Kidney tubule cell (primary cell): Measurements from ENCODE around the gene MTM1.
A peak's percentile ranks its signal among the peaks of the same experiment; 100 is the strongest.

Source experiments
- DNase-seq: peaks from one replicate; pipeline ENCODE4 v3.0.0-alpha.2; 2018; ENCODE audit warnings: low spot score

Gene MTM1

DNA sequence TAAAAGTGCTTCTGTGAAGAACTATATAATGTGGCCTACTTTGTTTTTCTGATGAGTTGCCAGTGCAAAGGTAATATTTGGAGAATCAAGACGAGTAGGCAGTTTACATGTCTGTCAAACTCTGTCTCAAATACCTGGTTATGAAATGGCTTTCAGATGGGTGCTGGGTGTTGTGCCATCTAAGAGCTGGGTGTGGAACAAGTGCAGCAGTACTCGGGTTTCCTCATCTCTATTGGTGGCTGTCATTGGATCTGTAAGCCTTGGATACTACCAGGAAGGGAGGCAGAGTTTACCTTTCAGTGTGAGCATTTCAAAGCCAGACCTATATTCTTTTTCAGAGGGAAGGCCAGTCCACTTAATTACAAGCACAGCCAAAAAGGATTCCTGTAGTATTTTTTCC is 37.2 kb downstream of the MTM1 start:
- DNase-seq, result no peak

DNA sequence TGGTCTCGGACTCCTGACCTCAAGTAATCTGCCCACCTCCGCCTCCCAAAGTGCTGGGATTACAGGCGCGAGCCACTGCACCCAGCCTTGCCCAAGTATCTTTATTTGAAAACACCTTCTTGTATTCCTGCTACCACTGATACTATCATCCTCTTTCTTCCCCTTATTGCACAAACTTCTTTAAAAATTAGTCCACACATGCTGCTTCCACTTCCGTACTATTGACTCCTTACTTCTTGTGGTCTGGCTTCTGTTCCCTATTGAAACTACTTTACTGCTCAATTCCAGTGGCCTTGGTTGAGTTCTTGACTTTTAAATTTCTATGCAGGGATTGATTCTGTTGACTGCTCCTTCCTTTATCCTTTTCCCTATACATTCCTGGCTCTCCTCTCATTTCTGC is 38.8 kb downstream of the MTM1 start:
- no peak for DNase-seq

DNA sequence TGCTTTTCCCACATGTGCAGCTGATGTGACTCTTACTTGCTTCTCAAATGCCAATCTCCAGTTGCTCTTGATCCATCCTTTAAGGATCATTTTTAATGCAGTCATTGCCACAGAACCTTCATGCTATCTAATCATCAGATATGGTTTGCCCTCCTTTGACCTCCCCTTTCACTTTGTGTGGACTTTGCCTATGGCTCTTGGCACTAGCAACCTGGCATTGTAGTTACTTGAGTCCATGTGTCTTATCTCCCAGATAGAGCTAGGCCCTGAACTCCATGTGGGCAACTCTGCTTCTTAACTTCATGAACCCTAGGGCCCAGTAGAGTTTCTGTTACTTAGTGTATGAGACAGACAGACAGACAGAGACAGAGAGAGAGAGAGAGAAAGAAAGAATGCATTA is 41.6 kb downstream of the MTM1 start:
- DNase-seq, result no peak

DNA sequence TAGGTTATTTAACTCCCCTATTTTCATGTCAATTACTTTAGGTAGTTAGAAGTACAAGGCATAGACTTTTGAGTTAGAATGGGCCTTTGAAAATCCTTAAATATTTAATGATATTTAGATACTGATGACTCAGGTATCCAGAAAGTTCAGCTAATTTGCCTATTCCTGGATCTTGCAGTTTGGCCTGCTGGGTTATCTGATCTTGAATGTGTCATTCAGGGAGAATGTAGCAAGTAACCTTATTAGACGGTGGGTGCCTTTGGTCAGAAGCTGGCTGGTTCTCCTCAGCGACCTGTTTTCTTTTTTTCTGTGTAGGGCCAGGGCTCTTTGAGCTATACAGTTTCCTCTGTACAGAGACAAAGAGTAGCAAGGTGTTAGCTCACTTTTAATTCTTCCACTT is 42.0 kb downstream of the MTM1 start:
- DNase-seq, result no peak

DNA sequence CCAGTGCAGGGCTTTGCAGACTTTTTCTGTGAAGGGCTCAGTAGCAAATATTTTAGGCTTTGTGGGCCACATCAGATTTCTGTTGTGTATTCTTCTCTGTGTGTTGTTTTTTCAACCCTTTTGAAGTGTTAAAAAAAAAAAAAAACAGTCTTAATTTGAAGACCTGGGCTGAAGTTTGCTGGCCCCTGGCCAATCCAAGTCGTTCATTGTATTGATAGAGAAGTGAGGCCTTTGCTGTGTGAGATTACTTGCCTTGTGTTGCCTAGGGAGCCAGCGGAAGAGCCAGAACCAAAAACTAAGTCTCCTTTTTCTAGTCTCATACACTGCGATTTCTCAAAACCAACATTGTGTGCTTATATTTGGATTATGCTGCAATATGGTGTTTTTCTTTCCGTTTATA is 46.9 kb downstream of the MTM1 start:
- DNase-seq, result no peak

DNA sequence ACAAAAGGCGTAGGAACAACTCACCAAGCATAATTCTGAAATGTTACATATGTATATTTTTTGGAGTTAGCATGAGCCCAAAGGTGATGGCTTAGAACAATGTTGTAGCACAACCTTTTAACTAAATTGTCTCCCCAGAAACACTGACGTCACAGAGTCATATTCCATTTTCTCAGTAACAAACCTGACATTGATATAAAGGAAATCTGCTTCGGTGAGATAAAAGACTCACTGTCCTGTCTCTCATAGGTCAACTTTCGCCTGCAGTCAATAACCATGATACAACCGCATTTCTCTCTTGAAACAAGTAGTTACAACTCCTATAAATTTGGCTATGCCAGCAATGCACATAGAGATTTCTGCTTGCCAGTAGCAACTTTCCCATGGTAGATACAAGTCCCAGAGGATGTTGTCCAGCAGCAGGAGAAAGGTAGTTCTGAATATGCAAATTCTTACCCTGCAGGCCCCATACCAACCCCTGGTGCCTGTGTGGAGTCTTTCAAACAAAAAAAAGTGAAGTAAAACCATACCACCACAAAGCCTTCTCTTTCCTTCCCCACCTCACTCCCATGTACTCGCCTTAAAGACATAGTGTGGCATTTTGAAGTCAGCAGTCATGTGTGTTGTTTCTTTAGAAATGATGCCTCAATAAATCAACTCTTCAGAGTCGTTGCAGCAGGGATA is 47.9 kb downstream of the MTM1 start:
- no peak for DNase-seq

DNA sequence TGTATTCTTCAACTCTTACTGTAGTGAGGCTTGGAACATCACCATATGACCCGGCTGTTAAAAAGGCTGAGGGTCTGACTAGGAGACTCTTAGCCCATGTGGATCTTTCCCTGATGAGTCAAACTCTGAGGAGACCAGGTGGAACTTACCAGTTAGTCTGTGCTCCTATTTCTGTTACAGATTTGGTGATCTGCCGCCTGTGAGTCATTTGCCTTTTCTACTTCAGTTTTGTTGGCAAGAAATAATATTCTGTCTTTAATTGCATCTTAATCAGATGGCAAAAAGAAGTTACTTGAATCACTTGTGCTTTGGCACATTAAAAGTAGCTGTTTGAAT is 48.4 kb downstream of the MTM1 start:
- peak; percentile 31 for DNase-seq

DNA sequence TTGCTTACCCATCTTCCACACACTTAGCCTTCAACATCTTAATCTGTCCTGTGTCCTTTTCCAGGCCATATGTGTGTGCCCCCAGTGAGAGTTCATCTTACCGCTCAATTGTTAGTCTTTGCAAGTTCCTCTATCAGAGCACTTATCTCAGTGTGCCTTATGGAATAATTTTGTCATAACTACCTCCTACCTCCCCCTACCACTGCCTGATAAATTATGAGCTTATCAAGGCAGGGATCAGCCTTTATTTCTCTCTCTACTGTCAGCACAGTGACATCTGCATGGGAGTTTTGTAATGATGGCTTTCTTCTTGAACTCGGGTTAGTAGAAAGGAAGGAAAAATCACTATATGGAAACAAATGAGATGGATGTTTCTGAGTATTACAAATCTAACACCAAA is 53.2 kb downstream of the MTM1 start:
- DNase-seq, result no peak

DNA sequence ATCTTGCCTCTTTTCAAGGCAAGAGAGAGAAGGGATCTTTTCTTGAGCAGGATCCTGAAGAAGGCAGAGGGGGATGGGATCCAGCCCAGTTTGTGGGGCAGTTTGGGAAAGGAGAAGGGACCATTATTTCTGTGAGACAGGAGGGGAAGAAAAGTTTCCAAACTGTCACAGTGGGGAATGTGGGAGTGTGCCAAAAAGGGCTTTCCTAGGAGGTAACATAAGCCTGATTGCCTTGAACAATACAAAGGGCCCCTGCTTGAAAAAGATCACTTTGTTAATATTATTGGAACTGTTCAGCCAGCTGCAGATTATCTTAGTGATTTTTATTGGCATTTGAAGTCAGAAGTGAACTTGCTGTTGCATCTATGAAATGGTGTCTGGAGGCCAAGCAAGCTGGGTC is 55.2 kb downstream of the MTM1 start:
- no peak for DNase-seq

DNA sequence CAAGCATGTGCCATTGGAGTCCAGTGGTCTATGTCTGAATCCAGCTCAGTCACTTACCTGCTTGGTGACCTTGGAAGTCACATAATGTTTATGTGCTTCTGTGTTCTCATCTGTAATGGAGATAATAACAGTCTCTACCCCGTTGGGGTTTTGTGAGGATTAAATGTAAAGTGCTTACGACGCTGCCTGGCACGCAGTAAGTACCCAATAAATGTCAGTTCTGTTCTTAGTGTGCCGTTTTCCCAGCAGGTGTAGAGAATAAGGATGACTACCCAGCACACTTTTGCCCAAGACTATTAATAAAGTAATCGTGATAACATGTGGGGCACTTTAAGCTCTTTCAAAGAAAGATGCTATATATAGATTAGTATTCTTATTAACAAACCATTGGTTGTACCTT is 56.7 kb downstream of the MTM1 start:
- no peak for DNase-seq

DNA sequence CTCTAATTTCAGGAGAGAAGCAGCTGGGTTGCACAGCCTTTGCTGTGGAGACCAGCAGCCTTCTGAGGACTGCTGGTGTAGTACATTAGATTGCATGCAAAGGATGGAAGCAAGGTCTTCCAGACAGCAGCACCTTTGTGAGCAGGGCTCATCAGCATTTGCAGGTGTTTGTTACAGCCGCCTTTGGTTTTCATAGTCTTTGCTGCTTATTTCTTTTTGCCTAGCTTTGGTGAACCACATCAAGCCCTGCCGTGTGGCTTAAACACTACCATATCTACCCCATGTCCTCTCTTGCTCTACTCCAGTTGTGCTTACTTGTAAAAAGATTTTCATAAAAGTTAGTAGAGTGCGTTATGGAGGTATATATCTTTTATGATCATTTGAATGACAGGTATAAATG is 57.5 kb downstream of the MTM1 start:
- DNase-seq, result no peak

DNA sequence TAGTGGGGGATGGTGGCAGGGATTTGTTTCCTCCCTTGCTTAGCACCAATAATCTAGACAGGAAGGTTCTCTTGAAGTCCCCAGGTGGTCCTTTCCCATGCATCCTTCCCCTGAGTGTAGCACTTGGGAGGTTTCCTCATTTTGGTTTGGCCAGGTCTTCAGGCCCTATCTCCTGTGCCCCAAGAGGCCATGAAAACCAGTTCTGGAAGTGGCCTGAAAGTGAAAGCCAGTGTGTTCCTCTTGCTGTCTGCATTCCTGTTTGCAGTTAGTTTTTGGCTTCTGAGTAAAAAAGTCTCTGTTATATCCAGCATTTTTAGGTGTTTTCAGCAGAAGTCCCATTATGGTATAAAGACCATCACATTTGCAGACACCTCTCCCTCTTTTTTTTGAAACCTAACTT is 59.5 kb downstream of the MTM1 start:
- no peak for DNase-seq

DNA sequence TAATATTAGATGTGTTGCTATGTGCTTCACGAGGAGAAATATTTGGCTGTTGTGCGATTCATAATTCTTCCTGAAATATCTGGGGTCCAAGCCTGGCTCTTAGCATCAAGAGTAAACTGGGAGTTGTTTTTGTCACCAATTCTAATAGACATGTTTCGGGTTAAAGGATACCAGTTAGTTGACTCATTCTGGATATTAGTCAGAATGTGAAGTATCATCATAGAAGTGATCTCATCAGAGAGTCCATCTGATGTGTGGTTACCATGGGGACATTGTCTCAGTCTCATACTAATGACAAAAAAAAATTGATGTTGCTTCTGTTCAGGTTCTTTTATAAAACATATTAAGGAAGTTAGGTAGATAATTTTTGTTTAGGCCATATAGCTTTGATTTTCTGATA is 67.5 kb downstream of the MTM1 start:
- peak; percentile 90 for DNase-seq

DNA sequence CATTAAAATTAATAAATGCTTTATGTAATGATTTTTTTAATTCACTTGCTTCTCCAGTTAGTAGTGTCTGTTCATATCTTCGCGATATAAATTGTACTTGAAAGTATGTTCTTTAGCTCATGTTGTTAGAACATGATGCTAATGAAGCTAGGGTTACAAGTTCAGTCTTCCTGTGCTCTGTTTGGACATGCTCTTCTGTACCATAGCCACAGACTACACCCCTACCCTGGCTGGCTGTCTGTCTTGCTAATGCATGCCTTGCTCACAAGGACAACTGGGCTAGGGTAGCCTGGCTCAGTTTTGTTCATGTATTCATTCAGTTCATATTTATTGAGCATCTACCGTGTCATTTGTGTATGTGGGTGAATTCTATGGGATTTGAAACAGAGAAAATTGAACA is 74.0 kb downstream of the MTM1 start:
- no peak for DNase-seq

DNA sequence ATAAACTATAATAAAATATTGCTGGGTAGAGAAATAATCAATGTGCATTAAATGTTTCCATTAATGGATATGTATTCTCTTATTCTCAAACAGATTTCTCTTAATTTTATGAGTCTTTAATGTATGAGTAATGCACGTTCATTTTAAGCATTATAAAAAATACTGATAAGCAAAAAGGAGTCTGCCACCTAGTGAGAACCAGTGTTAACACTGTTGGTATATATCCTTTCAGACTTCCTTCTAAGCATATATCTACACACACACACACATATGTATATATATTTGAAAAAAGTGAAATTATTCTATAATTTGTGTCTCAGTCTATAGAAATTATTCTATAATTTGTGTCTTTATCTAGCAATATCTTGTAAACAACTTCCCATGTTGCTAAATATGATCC is 74.8 kb downstream of the MTM1 start:
- no peak for DNase-seq

DNA sequence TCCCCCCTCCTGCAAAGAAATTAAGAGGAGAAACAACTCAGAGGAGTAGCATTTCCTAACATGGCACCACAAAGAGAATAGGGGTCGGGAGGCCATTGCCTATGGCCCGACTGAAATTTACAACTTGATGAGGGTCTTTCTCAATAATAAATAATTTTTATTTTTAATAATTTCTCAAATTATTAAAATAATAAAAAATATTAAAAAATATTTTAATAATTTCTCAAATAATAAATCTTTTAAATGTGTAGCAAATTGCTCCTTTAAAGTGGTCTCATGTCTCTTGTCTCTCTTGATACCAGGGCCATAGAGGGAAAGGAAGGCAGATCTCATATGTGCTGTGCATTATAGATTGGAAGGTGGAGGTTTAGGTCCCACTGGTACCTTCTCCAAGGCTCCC is 75.5 kb downstream of the MTM1 start:
- no peak for DNase-seq

DNA sequence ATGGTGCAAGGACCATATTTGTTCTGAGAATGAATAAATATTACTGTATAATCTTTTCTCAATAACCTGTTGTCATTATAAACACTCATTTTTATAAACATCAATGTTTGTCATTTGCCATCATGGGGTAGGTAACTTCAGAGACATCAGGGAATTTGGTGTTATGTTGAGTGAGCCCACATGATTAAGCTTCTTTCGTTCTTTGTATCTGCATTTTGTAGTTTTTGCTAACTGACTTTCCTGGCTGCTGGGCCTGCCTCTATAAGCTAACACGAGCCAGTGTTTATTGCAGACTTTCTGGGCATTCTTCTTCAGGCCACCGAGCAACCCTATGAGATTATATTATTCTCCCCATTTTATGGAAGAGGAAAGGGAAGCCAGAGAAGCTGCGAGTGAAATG is 76.0 kb downstream of the MTM1 start:
- DNase-seq, result no peak

DNA sequence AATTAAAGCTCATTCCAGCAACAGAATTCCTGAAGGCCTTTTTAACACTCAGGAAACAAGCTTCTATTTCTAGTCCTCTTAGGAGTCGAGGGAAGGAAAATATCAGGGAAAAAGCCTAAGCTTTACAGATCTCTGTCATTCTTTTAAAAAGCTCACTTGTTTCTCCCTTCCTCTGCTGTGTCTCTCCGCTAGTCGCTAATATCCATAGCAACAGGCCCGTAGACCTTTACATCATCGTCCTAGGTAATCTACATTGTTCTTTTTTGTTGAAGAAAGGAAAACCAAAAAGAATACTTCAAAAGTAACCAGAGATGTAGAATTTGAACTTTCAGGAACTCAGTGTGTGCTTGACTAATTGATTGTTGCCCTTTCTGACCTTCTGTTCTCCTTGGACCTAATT is 78.9 kb downstream of the MTM1 start:
- DNase-seq, result no peak

DNA sequence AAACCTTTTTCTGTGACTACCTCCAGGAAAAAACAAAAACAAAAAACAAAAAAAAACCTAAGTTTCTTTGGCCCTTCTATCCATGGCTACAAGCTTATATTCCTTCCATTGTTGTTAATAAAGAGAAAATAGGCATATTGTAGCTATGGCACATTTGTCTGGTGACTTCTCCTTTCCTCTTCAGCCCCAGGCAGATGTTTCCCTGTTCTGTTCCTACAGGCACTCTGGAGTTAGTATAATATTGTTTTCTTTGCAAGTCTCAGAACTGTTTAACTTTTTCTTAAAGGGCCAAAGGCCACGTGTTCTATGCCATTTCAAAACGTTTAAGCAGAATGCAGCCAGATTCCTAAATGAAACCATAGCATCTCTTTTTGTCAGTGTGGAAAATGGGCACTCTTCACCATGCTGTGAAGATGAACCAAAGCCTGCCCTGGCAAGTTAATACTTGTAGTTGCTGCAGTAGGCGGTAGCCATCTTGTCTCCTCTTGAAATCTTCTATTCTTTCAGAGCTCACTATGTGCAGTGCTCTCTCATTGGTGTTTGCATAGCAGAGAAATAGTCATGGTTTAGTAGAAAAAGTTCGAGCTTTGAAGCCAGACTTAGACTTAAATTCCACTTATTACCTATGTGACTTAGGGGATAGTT is 80.0 kb downstream of the MTM1 start:
- no peak for DNase-seq

DNA sequence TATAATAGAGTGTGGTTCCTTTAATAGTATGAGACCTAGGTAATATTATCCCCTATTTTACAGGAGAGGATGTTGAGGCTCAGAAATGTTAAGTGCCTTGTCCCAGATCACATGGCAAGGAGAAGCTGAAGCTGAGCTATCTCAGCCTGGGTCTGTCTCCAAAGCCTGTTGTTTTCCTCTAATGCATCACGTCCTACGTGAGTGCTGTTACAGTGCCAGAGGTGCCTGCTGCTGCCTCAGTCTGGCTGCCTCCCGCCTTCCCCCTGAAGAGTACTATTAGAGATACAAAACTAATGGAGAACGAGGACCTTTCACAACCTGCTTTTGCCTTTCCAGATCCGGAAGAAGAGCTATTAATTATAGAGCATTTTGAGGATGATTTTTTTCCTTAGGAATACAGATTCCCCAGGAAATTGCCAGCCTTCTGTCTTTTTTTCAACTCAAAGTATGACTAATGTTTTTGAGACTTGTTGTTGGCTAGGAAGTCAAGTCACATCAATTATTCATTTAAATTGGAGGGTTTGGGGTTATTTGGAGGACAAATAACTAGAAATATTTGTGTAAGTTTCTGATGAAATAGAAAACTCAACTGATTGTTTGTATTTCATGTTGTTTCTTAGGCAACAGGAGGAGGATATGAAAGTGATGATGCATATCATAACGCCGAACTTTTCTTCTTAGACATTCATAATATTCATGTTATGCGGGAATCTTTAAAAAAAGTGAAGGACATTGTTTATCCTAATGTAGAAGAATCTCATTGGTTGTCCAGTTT is 80.9 kb downstream of the MTM1 start:
- DNase-seq, result no peak

DNA sequence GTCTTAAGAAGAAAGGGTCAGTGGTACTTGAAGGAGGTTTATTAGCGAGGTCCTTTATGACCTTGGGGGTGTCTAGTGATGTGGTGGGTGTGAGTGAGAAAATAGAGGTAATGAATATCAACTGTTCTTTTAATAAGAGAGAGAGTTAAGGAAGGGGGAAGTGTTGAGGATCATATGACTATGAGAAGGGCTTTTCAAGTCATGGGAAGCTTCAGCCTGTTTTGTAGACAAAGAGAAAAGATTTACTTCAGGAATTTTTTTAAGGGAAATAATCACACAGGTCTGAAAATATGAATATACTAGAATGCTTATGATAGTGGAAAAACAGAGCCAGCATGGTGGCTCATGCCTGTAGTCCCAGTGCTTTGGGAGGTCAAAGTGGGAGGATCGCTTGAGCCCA is 83.5 kb downstream of the MTM1 start:
- DNase-seq, result no peak

DNA sequence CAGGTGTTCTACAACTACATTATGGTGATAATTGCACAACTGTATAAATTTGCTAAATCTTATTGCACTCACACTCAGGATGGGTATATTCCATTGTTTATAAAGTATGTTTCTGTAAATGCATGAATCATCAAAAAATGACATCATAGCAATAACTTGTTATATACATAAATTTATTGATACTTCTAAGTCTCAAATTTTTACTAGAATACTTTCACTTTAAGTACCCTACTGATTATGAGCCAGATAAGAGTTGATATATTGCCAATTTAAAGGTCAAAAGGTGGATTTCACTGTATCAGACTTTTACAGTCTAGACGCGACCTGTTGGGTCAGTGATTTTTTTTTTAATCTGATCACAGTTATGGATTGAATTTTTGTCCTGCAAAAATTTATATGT is 87.4 kb downstream of the MTM1 start:
- DNase-seq, result no peak

DNA sequence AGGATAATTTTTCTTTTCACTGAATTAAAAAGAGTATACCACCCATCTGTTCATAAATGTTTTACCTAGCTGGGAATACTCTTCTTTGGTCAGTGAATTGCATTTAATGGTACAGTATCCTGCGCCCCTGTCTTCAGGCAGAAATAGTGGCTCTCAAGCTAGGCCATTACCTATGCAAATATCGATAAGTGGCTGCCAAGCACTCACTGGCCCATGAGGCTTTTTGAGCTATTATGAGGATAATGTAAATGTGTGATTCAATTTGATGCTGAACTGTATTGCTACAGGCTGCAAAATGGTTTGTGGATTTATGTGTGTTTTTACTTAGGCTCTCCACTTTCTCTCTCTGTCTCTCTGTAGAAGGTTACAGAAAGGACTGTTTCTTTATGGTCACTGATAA is 94.7 kb downstream of the MTM1 start:
- no peak for DNase-seq

DNA sequence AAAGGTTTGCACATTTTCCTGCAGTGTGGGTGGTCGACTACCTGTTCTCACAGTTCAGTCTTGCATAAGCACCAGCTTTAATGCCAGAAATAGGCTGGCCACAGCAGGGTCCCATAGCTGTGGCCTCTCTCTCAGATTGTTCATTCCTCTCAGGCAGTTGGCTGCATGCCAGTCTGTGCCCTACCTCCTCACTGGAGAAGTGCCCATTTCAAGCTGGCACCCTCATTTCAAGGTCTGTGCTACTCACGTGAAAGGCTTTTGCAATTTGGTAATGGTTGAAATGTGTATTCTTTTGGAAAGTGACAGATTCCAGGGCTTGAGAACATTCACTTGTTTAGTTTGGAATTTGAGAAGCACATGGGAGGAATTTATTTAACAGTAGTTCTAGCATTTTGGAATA is 95.9 kb downstream of the MTM1 start:
- peak; percentile 7 for DNase-seq
